GM12875 (cell line): ENCODE results near the gene EIF1AD.

Experiments
- H3K4me3 ChIP-seq: one replicate; pipeline ENCODE4 v1.5.1; 2011; ENCODE audit warnings: low read depth, low read length, control low read depth
- CTCF ChIP-seq: IDR thresholded peaks from 2 replicates; pipeline ENCODE4 v1.5.1; 2011; ENCODE audit warnings: low read depth, mild to moderate bottlenecking, control low read depth, inconsistent platforms, low read length, moderate library complexity, borderline replicate concordance; ENCODE audit not compliant: insufficient read depth

The EIF1AD gene

GRCh38 chr11:65992056-65992455 is 9.9 kb downstream of the EIF1AD start:
- no peak overlapping the region for H3K4me3 ChIP-seq
- TF ChIP-seq CTCF: no peak

- TF ChIP-seq CTCF: peak; percentile 78
- no peak overlapping the region for H3K4me3 ChIP-seq
These were observed 13.0 kb downstream of the EIF1AD start for GRCh38 chr11:65988791-65989592.

- no peak for TF ChIP-seq CTCF
- no peak overlapping the region for H3K4me3 ChIP-seq
These were observed 14.6 kb downstream of the EIF1AD start for GRCh38 chr11:65987336-65987735.

GRCh38 chr11:65983589-65983987 is 18.4 kb downstream of the EIF1AD start:
- no peak for TF ChIP-seq CTCF
- H3K4me3 ChIP-seq: no peak overlapping the region

- H3K4me3 ChIP-seq: no peak overlapping the region
- TF ChIP-seq CTCF: no peak
These were observed 19.0 kb downstream of the EIF1AD start for GRCh38 chr11:65982824-65983588.

GRCh38 chr11:65981972-65982823 is 19.8 kb downstream of the EIF1AD start:
- TF ChIP-seq CTCF: no peak
- H3K4me3 ChIP-seq: no peak overlapping the region
